Peyer's patch (tissue), 4 donors: ENCODE measurements around the gene CDHR5.

Source experiments
- POLR2A ChIP-seq, 2 donors: fragments of 450-650 bp; IDR thresholded peaks; one replicate each; pipeline ENCODE4 v1.5.1; 2017; ENCODE audit warnings: antibody characterized with exemption in 2 of 2, mild to moderate bottlenecking in 2 of 2, moderate library complexity in 2 of 2
- TF ChIP-seq, protein P1 (sequence below), 6 experiments: fragments of 450-650 bp in 4 of 6; fragments of 200-600 bp in 2 of 6; sonication (generic) in 1 of 6; IDR thresholded peaks; one replicate each; pipeline ENCODE4 v1.5.1; 2017 to 2019; ENCODE audit warnings: antibody characterized with exemption in 6 of 6, mild to moderate bottlenecking in 3 of 6, moderate library complexity in 1 of 6

GRCh38 chr11:567629-568292 is 57.0 kb downstream of the CDHR5 start:
- TF ChIP-seq, protein P1, sequence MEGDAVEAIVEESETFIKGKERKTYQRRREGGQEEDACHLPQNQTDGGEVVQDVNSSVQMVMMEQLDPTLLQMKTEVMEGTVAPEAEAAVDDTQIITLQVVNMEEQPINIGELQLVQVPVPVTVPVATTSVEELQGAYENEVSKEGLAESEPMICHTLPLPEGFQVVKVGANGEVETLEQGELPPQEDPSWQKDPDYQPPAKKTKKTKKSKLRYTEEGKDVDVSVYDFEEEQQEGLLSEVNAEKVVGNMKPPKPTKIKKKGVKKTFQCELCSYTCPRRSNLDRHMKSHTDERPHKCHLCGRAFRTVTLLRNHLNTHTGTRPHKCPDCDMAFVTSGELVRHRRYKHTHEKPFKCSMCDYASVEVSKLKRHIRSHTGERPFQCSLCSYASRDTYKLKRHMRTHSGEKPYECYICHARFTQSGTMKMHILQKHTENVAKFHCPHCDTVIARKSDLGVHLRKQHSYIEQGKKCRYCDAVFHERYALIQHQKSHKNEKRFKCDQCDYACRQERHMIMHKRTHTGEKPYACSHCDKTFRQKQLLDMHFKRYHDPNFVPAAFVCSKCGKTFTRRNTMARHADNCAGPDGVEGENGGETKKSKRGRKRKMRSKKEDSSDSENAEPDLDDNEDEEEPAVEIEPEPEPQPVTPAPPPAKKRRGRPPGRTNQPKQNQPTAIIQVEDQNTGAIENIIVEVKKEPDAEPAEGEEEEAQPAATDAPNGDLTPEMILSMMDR (IDR thresholded peaks at IDR 0.05), result no peak
- no peak for TF ChIP-seq POLR2A (IDR thresholded peaks at IDR 0.05)
